HG03060 (cell line): ENCODE results near the gene PARVB.
"Not testable (repeated sequence)": the region's sequence is repeated elsewhere in the genome, so short reads cannot be mapped to it uniquely, and the experiment has no call there.

Experiments used
- ATAC-seq: cut with Tn5 transposase; IDR thresholded peaks from one replicate; pipeline ENCODE4 v1.9.1; 2021; ENCODE audit warnings: low read depth, moderate number of reproducible peaks; ENCODE audit not compliant: unreplicated experiment

Gene PARVB

GRCh38 chr22:44102121-44102520 is 78.0 kb downstream of the PARVB start:
- ATAC-seq = no peak

- no peak for ATAC-seq
These were observed 78.8 kb downstream of the PARVB start for GRCh38 chr22:44102856-44103255.

GRCh38 chr22:44103735-44104480 is 79.8 kb downstream of the PARVB start:
- no peak for ATAC-seq

GRCh38 chr22:44107340-44107739 is 83.2 kb downstream of the PARVB start:
- ATAC-seq = no peak

GRCh38 chr22:44108076-44108475 is 84.0 kb downstream of the PARVB start:
- no peak for ATAC-seq

- ATAC-seq = no peak
These were observed 84.8 kb downstream of the PARVB start for GRCh38 chr22:44108806-44109385.

GRCh38 chr22:44109416-44109815 is 85.3 kb downstream of the PARVB start:
- ATAC-seq = no peak

GRCh38 chr22:44110656-44111055 is 86.6 kb downstream of the PARVB start:
- ATAC-seq = not testable (repeated sequence)

- ATAC-seq = no peak
These were observed 87.6 kb downstream of the PARVB start for GRCh38 chr22:44111562-44112155.

- ATAC-seq = no peak
These were observed 88.1 kb downstream of the PARVB start for GRCh38 chr22:44112191-44112590.

GRCh38 chr22:44116331-44116730 is 92.2 kb downstream of the PARVB start:
- no peak for ATAC-seq

GRCh38 chr22:44116755-44117684 is 92.9 kb downstream of the PARVB start:
- ATAC-seq = no peak

- ATAC-seq = no peak
These were observed 93.6 kb downstream of the PARVB start for GRCh38 chr22:44117746-44118145.

- ATAC-seq = no peak
These were observed 94.7 kb downstream of the PARVB start for GRCh38 chr22:44118645-44119315.

- no peak for ATAC-seq
These were observed 95.7 kb downstream of the PARVB start for GRCh38 chr22:44119669-44120313.

- no peak for ATAC-seq
These were observed 96.2 kb downstream of the PARVB start for GRCh38 chr22:44120314-44120704.

- ATAC-seq = no peak
These were observed 101.3 kb downstream of the PARVB start for GRCh38 chr22:44125421-44125820.

- ATAC-seq = no peak
These were observed 102.7 kb downstream of the PARVB start for GRCh38 chr22:44126807-44127206.

- ATAC-seq = no peak
These were observed 103.3 kb downstream of the PARVB start for GRCh38 chr22:44127356-44127755.
